Aorta (tissue), 5 donors: ENCODE measurements around the gene CMIP. TPM values are rescaled to one million over a fixed set of nuclear protein-coding genes. Genes with fewer than 3 reads are reported as not detected.
A peak's percentile ranks its signal among the peaks of the same experiment; 100 is the strongest.
"Not testable (repeated sequence)": the region's sequence is repeated elsewhere in the genome, so short reads cannot be mapped to it uniquely, and the experiment has no call there.

Experiments
- ATAC-seq: fragments of 200-7000 bp; cut with Tn5 transposase; one replicate; pipeline ENCODE4 v1.9.1; 2022; ENCODE audit warnings: moderate library complexity; ENCODE audit not compliant: low FRiP score
- DNase-seq, 2 donors: peaks; one replicate each; pipeline ENCODE4 v3.0.0-alpha.2; 2020
- H3K27ac ChIP-seq, 2 donors: one replicate each; pipeline ENCODE4 v1.5.1; 2013; ENCODE audit warnings: low read length in 2 of 2, mild to moderate bottlenecking in 2 of 2, moderate library complexity in 2 of 2, control low read depth in 1 of 2, inconsistent platforms in 1 of 2, low read depth in 1 of 2
- H3K27me3 ChIP-seq, 2 donors: one replicate each; pipeline ENCODE4 v1.6.1; 2013; ENCODE audit warnings: control low read depth in 1 of 2, low read length in 1 of 2, mild to moderate bottlenecking in 1 of 2, moderate library complexity in 1 of 2; ENCODE audit not compliant: insufficient read depth in 2 of 2, control insufficient read depth in 1 of 2
- H3K36me3 ChIP-seq, 2 donors: one replicate each; pipeline ENCODE4 v1.6.1; 2013; ENCODE audit warnings: control low read depth in 1 of 2, low read length in 1 of 2, mild to moderate bottlenecking in 1 of 2; ENCODE audit not compliant: insufficient read depth in 2 of 2, control insufficient read depth in 1 of 2
- H3K4me1 ChIP-seq, 2 donors: one replicate each; pipeline ENCODE4 v1.6.1; 2013; ENCODE audit warnings: low read length in 2 of 2, control low read depth in 1 of 2, mild to moderate bottlenecking in 1 of 2, moderate library complexity in 1 of 2; ENCODE audit not compliant: insufficient read depth in 2 of 2, control insufficient read depth in 1 of 2
- H3K4me3 ChIP-seq, 2 donors: one replicate each; pipeline ENCODE4 v1.5.1; 2013; ENCODE audit warnings: low read length in 2 of 2, control low read depth in 1 of 2, mild to moderate bottlenecking in 1 of 2
- H3K9me3 ChIP-seq: one replicate; pipeline ENCODE4 v1.6.1; 2013; ENCODE audit warnings: mild to moderate bottlenecking, low read length; ENCODE audit not compliant: control insufficient read depth
- WGBS, 2 donors: extraction: QIAGEN DNeasy Blood & Tissue Kit; methylation state at CpG; one replicate each; pipeline ENCODE4 v1.1.7; 2013; 5-methylcytosine and 5-hydroxymethylcytosine counted together
- intact Hi-C, 2 donors: fragments of 100-400 bp; cut with DNase I; formaldehyde crosslinking; loops; one replicate each; pipeline versions ENCODE4 v1.14.2 to v1.15.0; 2022
- polyA plus RNA-seq, 2 donors: library from polyadenylated mRNA; stranded (reverse); fragments of 200-250 nt; gene quantifications; one replicate each; pipeline ENCODE4 v1.2.3, GENCODE V29; 2013
- total RNA-seq, 2 donors: library from RNA; stranded (reverse); fragmentation: NEBNext Ultra II Directional; extraction: Animal tissue kit (Norgen Biotek cat#: 25700); gene quantifications; one replicate each; pipeline ENCODE4 v1.2.1, GENCODE V29; 2021
- donor health status: healthy with polysubstance abuse.
- donor health status: Bipolar disorder and iron deficiency.
- donor health status: DM: no; HTN: no; CAD: no.
- donor health status: DM: no; HTN: no; CAD: no.
- donor health status: DM: yes; HTN: yes; CAD: no.

CMIP gene
- total and polyA plus RNA-seq, 4 donors: 2.4 to 96.3 (median 27.9) TPM

- 22 to 23% methylated on average over 36 to 37 of the region's 37 CpGs for WGBS, 2 donors
- Histone ChIP-seq H3K27ac (no peak overlapping the region), H3K9me3 (peaks cover 2% of the 10 kb centered on the region), H3K36me3 (no peaks in the 10 kb centered on the region), H3K27me3 (peaks cover 0 to 4% of the 10 kb centered on the region in 2 donors), H3K4me3 (no peak overlapping the region), H3K4me1 (no peaks in the 10 kb centered on the region)
- ATAC-seq (peak; percentile 90), DNase-seq (peak; percentile 89 to 95)
- intact Hi-C loops: loop anchor here (1.0 to 5.0 kb wide), 3 partner anchors 41 to 320 kb away; no protein-coding TSS in a partner anchor
Observed at GRCh38 chr16:81403601-81404391, 40.8 kb upstream of the CMIP start.

DNA sequence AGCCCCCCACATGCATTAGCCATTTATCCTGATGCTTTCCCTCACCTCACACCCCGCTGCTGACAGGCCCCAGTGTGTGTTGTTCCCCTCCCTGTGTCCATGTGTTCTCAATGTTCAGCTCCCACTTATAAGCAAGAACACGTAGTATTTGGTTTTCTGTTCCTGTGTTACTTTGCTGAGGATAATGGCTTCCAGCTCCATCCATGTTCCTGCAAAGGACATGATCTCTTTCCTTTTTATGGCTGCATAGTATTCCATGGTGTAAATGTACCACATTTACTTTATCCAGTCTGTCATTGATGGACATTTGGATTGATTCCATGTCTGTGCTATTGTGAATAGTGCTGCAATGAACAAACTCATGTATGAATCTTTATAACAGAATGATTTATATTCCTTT, 39.6 kb upstream of the CMIP start:
- H3K27me3 ChIP-seq, H3K4me1 ChIP-seq, ATAC-seq, H3K27ac ChIP-seq, H3K36me3 ChIP-seq, H3K4me3 ChIP-seq, H3K9me3 ChIP-seq, intact Hi-C loops, DNase-seq: not testable (repeated sequence)
- WGBS, 2 donors: 74 to 93% methylated on average over 2 of the region's 2 CpGs

- H3K36me3 ChIP-seq: no peaks in the 10 kb centered on the region
- H3K4me1 ChIP-seq: no peaks in the 10 kb centered on the region
- no peaks in the 10 kb centered on the region for H3K9me3 ChIP-seq
- DNase-seq: peak in 1 of 2 donors; percentile 33
- intact Hi-C loops: no loop called here
- 57 to 61% methylated on average over 11 of the region's 11 CpGs for WGBS, 2 donors
- H3K4me3 ChIP-seq: no peak overlapping the region
- no peak overlapping the region for H3K27ac ChIP-seq
- ATAC-seq: no peak
- peaks cover 0 to 4% of the 10 kb centered on the region in 2 donors for H3K27me3 ChIP-seq
Observed at GRCh38 chr16:81405702-81406113, 38.9 kb upstream of the CMIP start.

GRCh38 chr16:81408409-81408950, 36.1 kb upstream of the CMIP start:
- Histone ChIP-seq H3K27me3 (no peaks in the 10 kb centered on the region), H3K4me1 (no peaks in the 10 kb centered on the region), H3K36me3 (no peaks in the 10 kb centered on the region), H3K4me3 (no peak overlapping the region), H3K9me3 (no peaks in the 10 kb centered on the region), H3K27ac (no peak overlapping the region)
- no peak for DNase-seq
- intact Hi-C loops: no loop called here
- 86 to 87% methylated on average over 9 of the region's 9 CpGs for WGBS, 2 donors
- no peak for ATAC-seq

DNA sequence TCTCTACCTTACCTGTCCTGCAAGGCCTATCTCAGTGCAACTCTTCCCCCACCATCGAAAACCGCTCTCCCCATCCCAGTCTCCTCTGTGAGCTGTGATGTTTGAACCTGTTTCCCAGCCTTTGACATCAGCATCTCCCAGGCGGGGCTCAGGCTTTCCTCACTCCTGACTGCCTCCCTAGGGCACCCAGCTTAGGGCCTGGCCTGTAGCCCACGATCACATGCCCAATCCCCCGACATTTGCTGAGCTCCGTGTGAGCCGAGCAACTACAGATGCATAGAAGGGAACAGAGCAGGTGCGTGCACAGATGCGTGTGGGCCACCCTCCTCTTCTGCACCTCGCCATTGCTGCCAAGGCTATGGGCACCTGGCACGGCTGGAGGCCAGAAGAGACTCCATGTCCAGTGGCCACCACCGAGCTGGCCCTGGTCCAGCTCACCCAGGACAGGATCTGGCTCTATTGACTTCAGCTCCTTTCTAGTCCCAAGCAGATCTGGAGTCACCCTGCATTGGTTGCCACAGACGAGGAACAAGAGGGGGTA, 35.5 kb upstream of the CMIP start:
- WGBS, 2 donors: 69 to 73% methylated on average over 13 of the region's 13 CpGs
- peak in 1 of 2 donors; percentile 71 for DNase-seq
- Histone ChIP-seq H3K4me3 (no peak overlapping the region), H3K36me3 (no peaks in the 10 kb centered on the region), H3K4me1 (no peaks in the 10 kb centered on the region), H3K27ac (no peak overlapping the region), H3K27me3 (no peaks in the 10 kb centered on the region), H3K9me3 (no peaks in the 10 kb centered on the region)
- intact Hi-C loops: no loop called here
- ATAC-seq: no peak

DNA sequence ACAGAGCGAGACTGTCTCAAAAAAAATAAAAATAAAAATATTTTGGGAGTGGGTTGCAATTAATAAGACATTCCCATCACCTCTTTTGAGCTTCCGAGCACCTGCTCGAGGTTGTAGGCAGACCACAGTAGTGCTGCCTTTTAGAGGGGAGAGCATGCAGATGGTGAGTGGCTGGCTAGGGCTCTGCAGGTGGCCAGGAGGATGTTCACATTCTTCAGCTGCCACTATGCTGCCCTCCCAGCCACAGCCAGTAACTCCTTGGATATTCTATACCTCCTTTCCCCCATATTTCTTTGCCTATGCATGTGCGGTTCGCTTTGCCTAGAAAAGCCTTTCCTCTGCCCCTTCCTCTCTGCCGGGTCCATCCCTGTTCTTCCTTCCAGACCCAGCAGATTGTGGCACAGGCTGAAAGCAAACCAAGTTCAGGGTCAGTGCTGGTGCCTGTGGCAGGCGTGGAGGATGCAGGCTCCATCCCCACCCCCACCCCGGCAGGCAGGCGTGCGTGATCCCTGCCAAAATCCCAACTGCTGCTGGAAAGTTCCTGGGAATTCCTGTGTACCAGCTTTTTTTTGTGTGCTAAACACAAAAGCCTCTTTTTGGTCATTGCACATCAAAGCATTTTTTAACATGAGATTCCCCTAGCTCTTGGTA, 33.8 kb upstream of the CMIP start:
- Histone ChIP-seq H3K27me3 (peaks cover 0 to under 1% of the 10 kb centered on the region in 2 donors), H3K27ac (no peak overlapping the region), H3K4me3 (no peak overlapping the region), H3K36me3 (no peaks in the 10 kb centered on the region), H3K9me3 (no peaks in the 10 kb centered on the region), H3K4me1 (no peaks in the 10 kb centered on the region)
- 40 to 44% methylated on average over 10 of the region's 10 CpGs for WGBS, 2 donors
- ATAC-seq (no peak), DNase-seq (peak in 1 of 2 donors; percentile 34)
- intact Hi-C loops: no loop called here

DNA sequence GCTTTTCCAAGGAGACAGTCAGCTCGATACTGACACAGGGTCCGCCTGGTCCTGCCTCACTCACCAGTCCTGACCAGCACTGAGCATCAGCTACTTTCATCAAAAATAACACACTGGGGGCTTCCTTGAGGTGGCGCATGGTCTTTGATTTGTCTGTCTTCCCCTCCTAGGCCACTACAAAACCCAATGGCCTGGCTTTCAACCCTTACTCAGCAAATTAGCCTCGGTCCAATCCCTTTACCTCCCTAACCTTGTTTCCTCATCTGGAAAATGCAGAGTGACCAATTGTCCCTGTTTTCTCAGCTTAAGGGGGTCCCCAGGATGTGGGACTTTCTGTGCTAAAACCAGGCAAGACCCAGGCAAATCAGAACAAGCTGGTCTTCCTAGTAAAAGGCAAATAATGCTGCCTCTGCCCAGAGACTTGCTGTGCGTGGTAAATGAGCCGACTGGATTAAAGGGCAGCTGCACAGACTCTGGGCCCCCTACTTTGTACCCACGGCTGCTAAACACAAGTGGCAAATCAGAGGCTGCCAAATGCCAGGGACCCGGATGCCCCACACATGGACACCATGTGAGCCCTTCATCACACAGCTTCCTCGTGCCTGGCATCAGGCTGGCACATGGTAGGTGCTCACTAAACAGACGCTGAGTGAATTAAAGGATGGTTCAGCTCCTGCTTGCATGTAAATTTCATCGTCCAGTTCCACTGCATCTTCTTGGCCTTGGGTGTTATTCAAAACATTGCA, 31.2 kb upstream of the CMIP start:
- intact Hi-C loops: no loop called here
- 91% methylated on average over 11 of the region's 11 CpGs for WGBS, 2 donors
- H3K9me3 ChIP-seq: no peaks in the 10 kb centered on the region

DNA sequence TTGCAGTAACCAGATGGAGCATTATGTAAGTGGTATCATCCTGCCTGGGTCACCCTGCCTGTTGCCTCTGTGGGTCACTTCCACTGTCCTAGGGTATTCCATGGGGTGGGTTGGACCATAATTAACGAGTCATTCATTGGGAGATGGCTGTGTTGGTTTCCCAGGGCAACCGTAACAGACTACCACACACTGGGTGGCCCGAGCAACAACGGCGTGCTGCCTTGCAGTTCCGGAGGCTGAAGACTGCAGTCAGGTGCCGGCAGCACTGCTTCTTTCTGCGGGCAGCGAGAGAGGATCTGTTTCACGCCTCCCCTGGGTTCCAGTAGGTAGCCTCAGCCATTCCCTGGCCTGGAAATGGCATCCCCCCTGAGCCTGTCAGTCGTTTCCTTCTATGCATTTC, 28.9 kb upstream of the CMIP start:
- no peak for ATAC-seq
- no peaks in the 10 kb centered on the region for H3K9me3 ChIP-seq
- H3K4me3 ChIP-seq: no peak overlapping the region
- DNase-seq: no peak
- H3K27ac ChIP-seq: no peak overlapping the region
- no peaks in the 10 kb centered on the region for H3K4me1 ChIP-seq
- WGBS, 2 donors: 82 to 83% methylated on average over 11 of the region's 11 CpGs
- intact Hi-C loops: no loop called here
- peaks cover 0 to 2% of the 10 kb centered on the region in 2 donors for H3K27me3 ChIP-seq
- no peaks in the 10 kb centered on the region for H3K36me3 ChIP-seq

More for the DNA sequence above, 31.2 kb upstream of the CMIP start:
- DNase-seq (no peak), ATAC-seq (no peak)
- Histone ChIP-seq H3K4me1 (no peaks in the 10 kb centered on the region), H3K27me3 (peaks cover 0 to 2% of the 10 kb centered on the region in 2 donors), H3K36me3 (no peaks in the 10 kb centered on the region), H3K4me3 (no peak overlapping the region), H3K27ac (no peak overlapping the region)
